Calu3 (cell line): ENCODE results near the gene ELF1. TPM values are rescaled to one million over a fixed set of nuclear protein-coding genes. Genes with fewer than 3 reads are reported as not detected.

Experiments
- BruUV-seq: library from RNA; stranded (reverse); fragments of 400-500 nt; replicated peaks from 2 replicates; lab custom pipeline; 2021; lab: Mats Ljungman, UMichigan
- CTCF ChIA-PET: fragments of 300-600 bp; sonication (Branson Sonifier 250); formaldehyde crosslinking; loops from one replicate; lab custom pipeline; 2022; ENCODE audit warnings: antibody characterized with exemption; lab: Charles Lee
- DNase-seq: peaks from one replicate; pipeline ENCODE4 v3.0.0; 2022
- H3K27ac Mint-ChIP-seq: one replicate; pipeline ENCODE4 v1.8.0; 2022; ENCODE audit warnings: mixed read lengths; ENCODE audit not compliant: unreplicated experiment
- H3K27me3 Mint-ChIP-seq: one replicate; pipeline ENCODE4 v1.8.0; 2022; ENCODE audit warnings: mixed read lengths; ENCODE audit not compliant: unreplicated experiment
- H3K36me3 Mint-ChIP-seq: one replicate; pipeline ENCODE4 v1.8.0; 2022; ENCODE audit warnings: mild to moderate bottlenecking, moderate library complexity, mixed read lengths; ENCODE audit not compliant: insufficient read depth, unreplicated experiment
- H3K4me1 Mint-ChIP-seq: one replicate; pipeline ENCODE4 v1.8.0; 2022; ENCODE audit warnings: mild to moderate bottlenecking, low read depth, mixed read lengths; ENCODE audit not compliant: unreplicated experiment
- H3K4me3 Mint-ChIP-seq: one replicate; pipeline ENCODE4 v1.8.0; 2022; ENCODE audit warnings: mild to moderate bottlenecking, low read depth, moderate library complexity, mixed read lengths; ENCODE audit not compliant: unreplicated experiment
- H3K9me3 Mint-ChIP-seq: one replicate; pipeline ENCODE4 v1.8.0; 2022; ENCODE audit warnings: low read depth, mixed read lengths; ENCODE audit not compliant: unreplicated experiment
- intact Hi-C: fragments of 100-400 bp; cut with micrococcal nuclease; formaldehyde crosslinking; loops from one replicate; pipeline ENCODE4 v1.10.0; 2022; ENCODE audit not compliant: unreplicated experiment
- total RNA-seq: library from RNA; stranded (reverse); gene quantifications from 2 replicates; pipeline ENCODE4 v1.2.3, GENCODE V29; 2022
- TF ChIP-seq, protein P1 (sequence below): fragments of 200-600 bp; IDR thresholded peaks from one replicate; pipeline ENCODE4 v1.8.0; 2022; ENCODE audit warnings: antibody characterized with exemption; ENCODE audit not compliant: unreplicated experiment

The ELF1 gene
- total RNA-seq, 1 experiment from 2014 or later = 63.5 TPM

DNA sequence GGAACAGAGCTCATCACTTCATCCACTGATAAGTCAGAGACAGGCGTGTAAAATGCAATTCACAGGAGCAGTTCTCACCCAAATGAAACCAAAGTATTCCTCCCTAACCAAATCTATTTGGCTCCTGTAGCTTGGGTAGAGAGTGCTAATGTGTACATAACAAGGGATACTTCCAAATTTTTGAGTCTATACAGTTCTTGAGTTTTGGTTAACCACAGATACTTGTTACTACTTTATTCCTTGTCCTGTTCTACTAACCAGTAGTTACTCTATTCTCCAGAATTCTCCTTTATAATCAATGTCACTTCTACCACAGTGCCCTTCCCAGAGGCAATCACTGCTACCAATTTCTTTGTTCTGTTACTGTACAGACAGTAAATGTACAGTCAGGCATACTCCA is 57.3 kb downstream of the ELF1 start:
- Mint-ChIP-seq H3K4me1 (peaks cover 19% of the 10 kb centered on the region), H3K36me3 (peaks cover 28% of the 10 kb centered on the region), H3K9me3 (no peaks in the 10 kb centered on the region), H3K27ac (peak overlapping the region; percentile 31), H3K4me3 (no peak overlapping the region), H3K27me3 (no peaks in the 10 kb centered on the region)
- DNase-seq = no peak
- TF ChIP-seq, protein P1, sequence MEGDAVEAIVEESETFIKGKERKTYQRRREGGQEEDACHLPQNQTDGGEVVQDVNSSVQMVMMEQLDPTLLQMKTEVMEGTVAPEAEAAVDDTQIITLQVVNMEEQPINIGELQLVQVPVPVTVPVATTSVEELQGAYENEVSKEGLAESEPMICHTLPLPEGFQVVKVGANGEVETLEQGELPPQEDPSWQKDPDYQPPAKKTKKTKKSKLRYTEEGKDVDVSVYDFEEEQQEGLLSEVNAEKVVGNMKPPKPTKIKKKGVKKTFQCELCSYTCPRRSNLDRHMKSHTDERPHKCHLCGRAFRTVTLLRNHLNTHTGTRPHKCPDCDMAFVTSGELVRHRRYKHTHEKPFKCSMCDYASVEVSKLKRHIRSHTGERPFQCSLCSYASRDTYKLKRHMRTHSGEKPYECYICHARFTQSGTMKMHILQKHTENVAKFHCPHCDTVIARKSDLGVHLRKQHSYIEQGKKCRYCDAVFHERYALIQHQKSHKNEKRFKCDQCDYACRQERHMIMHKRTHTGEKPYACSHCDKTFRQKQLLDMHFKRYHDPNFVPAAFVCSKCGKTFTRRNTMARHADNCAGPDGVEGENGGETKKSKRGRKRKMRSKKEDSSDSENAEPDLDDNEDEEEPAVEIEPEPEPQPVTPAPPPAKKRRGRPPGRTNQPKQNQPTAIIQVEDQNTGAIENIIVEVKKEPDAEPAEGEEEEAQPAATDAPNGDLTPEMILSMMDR = no peak
- CTCF ChIA-PET = no interaction called here
- intact Hi-C loops = no loop called here
- no TSS peak for BruUV-seq

DNA sequence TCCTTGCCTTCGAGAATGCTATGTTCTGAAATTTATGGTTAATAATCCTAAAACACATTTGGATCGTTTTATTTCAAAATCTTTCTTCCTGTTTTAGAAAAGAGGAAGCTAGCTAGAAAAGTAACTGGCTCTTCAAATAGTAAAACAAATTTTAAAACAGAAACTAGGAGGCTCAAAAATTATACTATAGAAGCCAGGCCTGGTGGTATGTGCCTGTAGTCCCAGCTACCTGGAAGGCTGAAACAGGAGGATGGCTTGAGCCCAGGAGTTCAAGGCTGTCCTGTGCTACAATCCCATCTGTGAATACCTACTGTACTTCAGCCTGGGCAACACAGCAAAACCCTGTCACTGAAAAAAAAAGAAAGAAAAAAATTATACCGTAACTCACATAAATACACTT is 57.9 kb downstream of the ELF1 start:
- Mint-ChIP-seq H3K36me3 (peaks cover 28% of the 10 kb centered on the region), H3K27ac (peak overlapping the region; percentile 31), H3K4me3 (no peak overlapping the region), H3K9me3 (no peaks in the 10 kb centered on the region), H3K4me1 (peaks cover 19% of the 10 kb centered on the region), H3K27me3 (no peaks in the 10 kb centered on the region)
- TF ChIP-seq, protein P1 = no peak
- CTCF ChIA-PET = no interaction called here
- intact Hi-C loops = no loop called here
- BruUV-seq = no TSS peak
- DNase-seq = no peak

DNA sequence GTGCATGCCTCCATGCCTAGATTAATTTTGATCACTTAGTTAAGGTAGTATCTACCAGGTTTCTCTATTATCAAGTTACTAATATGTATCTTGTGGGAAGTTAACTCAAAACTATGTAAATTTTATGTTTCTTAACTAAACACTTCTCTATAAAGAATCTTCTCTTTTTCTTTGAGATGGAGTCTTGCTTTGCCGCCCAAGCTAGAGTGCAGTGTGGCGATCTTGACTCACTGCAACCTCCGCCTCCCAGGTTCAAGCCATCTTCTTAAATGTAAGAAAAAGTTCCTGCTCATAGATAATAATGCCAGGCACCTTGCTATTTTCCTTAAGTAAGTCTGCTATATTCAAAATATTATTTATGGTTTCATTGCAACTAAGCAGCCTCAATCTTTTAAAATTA is 58.4 kb downstream of the ELF1 start:
- Mint-ChIP-seq H3K4me3 (no peak overlapping the region), H3K36me3 (peaks cover 28% of the 10 kb centered on the region), H3K27ac (no peak overlapping the region), H3K9me3 (no peaks in the 10 kb centered on the region), H3K4me1 (peaks cover 19% of the 10 kb centered on the region), H3K27me3 (no peaks in the 10 kb centered on the region)
- no peak for DNase-seq
- no TSS peak for BruUV-seq
- CTCF ChIA-PET = no interaction called here
- TF ChIP-seq, protein P1 = no peak
- intact Hi-C loops = no loop called here

DNA sequence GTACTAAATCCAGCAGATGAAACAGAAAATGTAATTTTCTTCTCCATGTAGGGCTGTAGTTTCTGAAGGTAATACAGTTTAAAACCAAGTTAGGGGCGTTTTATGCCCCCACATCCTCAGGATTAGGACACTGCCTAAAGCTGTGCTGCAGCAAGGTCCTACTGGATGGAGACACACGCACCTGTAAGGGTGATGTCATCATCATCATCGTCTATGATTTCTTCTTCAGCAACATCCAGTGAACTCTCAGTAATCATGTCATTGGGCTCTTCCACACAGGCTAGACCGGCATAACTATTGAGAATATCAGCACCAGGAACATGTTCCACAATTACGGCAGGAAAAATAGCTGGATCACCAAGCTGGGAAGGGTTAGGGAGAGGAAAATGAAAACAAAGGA is 60.5 kb downstream of the ELF1 start:
- Mint-ChIP-seq H3K36me3 (peaks cover 23% of the 10 kb centered on the region), H3K4me1 (peaks cover 8% of the 10 kb centered on the region), H3K9me3 (no peaks in the 10 kb centered on the region), H3K27me3 (no peaks in the 10 kb centered on the region), H3K4me3 (no peak overlapping the region), H3K27ac (no peak overlapping the region)
- BruUV-seq = no TSS peak
- intact Hi-C loops = no loop called here
- no peak for DNase-seq
- TF ChIP-seq, protein P1 = no peak
- CTCF ChIA-PET = no interaction called here

DNA sequence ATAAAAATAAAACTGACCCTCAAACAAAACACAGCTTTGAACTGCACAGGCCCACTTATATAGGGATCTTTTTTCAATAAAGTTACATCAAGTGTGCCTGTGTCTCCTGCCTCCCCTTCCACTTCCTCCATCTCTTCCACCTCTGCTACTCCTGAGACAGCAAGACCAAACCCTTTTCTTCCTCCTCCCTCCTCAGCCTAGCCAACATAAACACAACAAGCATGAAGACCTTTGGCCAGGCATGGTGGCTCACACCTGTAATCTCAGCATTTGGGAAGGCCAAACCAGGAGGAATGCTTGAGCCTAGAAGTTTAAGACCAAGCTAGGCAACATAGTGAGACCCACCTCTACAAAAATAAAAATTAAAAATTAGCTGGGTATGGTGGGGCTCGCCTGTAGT is 72.6 kb downstream of the ELF1 start:
- DNase-seq = no peak
- Mint-ChIP-seq H3K4me1 (no peaks in the 10 kb centered on the region), H3K36me3 (peaks cover 38% of the 10 kb centered on the region), H3K27ac (no peak overlapping the region), H3K4me3 (no peak overlapping the region), H3K27me3 (no peaks in the 10 kb centered on the region), H3K9me3 (no peaks in the 10 kb centered on the region)
- CTCF ChIA-PET = no interaction called here
- BruUV-seq = no TSS peak
- intact Hi-C loops = no loop called here
- TF ChIP-seq, protein P1 = no peak
